Left cardiac atrium (tissue), 4 donors: Measurements from ENCODE around the gene COPB2. TPM values are rescaled to one million over a fixed set of nuclear protein-coding genes. Genes with fewer than 3 reads are reported as not detected.
"Not testable (repeated sequence)": the region's sequence is repeated elsewhere in the genome, so short reads cannot be mapped to it uniquely, and the experiment has no call there.

Source experiments
- ATAC-seq, 2 donors: fragments of 200-7000 bp; cut with Tn5 transposase; one replicate each; pipeline ENCODE4 v1.9.1; 2020; ENCODE audit warnings: mild to moderate bottlenecking in 2 of 2, moderate library complexity in 2 of 2
- DNase-seq: peaks from one replicate; pipeline ENCODE4 v3.0.0-alpha.2; 2020
- intact Hi-C, 2 donors: fragments of 100-400 bp; cut with DNase I; formaldehyde crosslinking; loops; one replicate each; pipeline versions ENCODE4 v1.14.1 to v1.15.1; 2022 to 2023
- total RNA-seq, 2 donors: library from RNA; stranded (reverse); fragmentation: NEBNext Ultra II Directional; extraction: Animal tissue kit (Norgen Biotek cat#: 25700); gene quantifications; one replicate each; pipeline ENCODE4 v1.2.1, GENCODE V29; 2021
- donor health status: DM: no; HTN: yes; CAD: no.
- donor health status: DM: no; HTN: yes; CAD: no; lungs with severe emphysema.
- donor health status: DM: yes; HTN: yes; CAD: no.
- donor health status: Dilated cardiomyopathy.

COPB2 gene
- total RNA-seq, 2 donors from 2014 or later, result 83.1 to 84.9 TPM

GRCh38 chr3:139339219-139339906 lies 50.1 kb downstream of the COPB2 start:
- intact Hi-C loops, result no loop called here
- DNase-seq, result no peak
- ATAC-seq, result no peak

- DNase-seq (no peak), ATAC-seq (no peak)
- intact Hi-C loops, result no loop called here
These were observed 51.0 kb downstream of the COPB2 start for GRCh38 chr3:139338405-139338804.

GRCh38 chr3:139334675-139335074 lies 54.8 kb downstream of the COPB2 start:
- DNase-seq, ATAC-seq, intact Hi-C loops: not testable (repeated sequence)

GRCh38 chr3:139332092-139332491 lies 57.4 kb downstream of the COPB2 start:
- DNase-seq (no peak), ATAC-seq (no peak)
- intact Hi-C loops, result no loop called here

- DNase-seq, result peak; percentile 88
- intact Hi-C loops, result loop anchor here (2.0 to 5.0 kb wide), 4 partner anchors 217 to 393 kb away; no protein-coding TSS in a partner anchor
- ATAC-seq, result peak; percentile 96 to 99
These were observed 60.0 kb downstream of the COPB2 start for GRCh38 chr3:139329364-139329850.

- DNase-seq, result no peak
- ATAC-seq, result no peak
These were observed 61.1 kb downstream of the COPB2 start for GRCh38 chr3:139328356-139328755.

GRCh38 chr3:139327861-139328260 lies 61.6 kb downstream of the COPB2 start:
- intact Hi-C loops, result loop anchor here (2.0 to 5.0 kb wide), 4 partner anchors 215 to 391 kb away; no protein-coding TSS in a partner anchor
- ATAC-seq, result no peak
- no peak for DNase-seq

More at GRCh38 chr3:139328356-139328755, 61.1 kb downstream of the COPB2 start:
- intact Hi-C loops, result loop anchor here (2.0 to 5.0 kb wide), 4 partner anchors 216 to 392 kb away; no protein-coding TSS in a partner anchor

GRCh38 chr3:139327231-139327630 lies 62.2 kb downstream of the COPB2 start:
- DNase-seq (no peak), ATAC-seq (no peak)
- intact Hi-C loops, result loop anchor here in 1 of 2 donors (5.0 kb wide), 1 partner anchor 390 kb away; no protein-coding TSS in a partner anchor

GRCh38 chr3:139326707-139327106 lies 62.7 kb downstream of the COPB2 start:
- ATAC-seq (no peak), DNase-seq (no peak)
- intact Hi-C loops, result loop anchor here in 1 of 2 donors (5.0 kb wide), 1 partner anchor 389 kb away; no protein-coding TSS in a partner anchor

GRCh38 chr3:139326131-139326530 lies 63.3 kb downstream of the COPB2 start:
- intact Hi-C loops, result loop anchor here in 1 of 2 donors (5.0 kb wide), 1 partner anchor 389 kb away; no protein-coding TSS in a partner anchor
- ATAC-seq, result no peak
- DNase-seq, result no peak

- no peak for ATAC-seq
- no peak for DNase-seq
- intact Hi-C loops, result loop anchor here in 1 of 2 donors (5.0 kb wide), 1 partner anchor 388 kb away; no protein-coding TSS in a partner anchor
These were observed 63.9 kb downstream of the COPB2 start for GRCh38 chr3:139325551-139325950.

GRCh38 chr3:139324456-139324855 lies 65.0 kb downstream of the COPB2 start:
- no peak for ATAC-seq
- no peak for DNase-seq
- intact Hi-C loops, result no loop called here

- DNase-seq (no peak), ATAC-seq (no peak)
- intact Hi-C loops, result no loop called here
These were observed 66.3 kb downstream of the COPB2 start for GRCh38 chr3:139323146-139323545.

GRCh38 chr3:139322346-139322745 lies 67.1 kb downstream of the COPB2 start:
- intact Hi-C loops, result no loop called here
- DNase-seq, result no peak

GRCh38 chr3:139320551-139321309 lies 68.7 kb downstream of the COPB2 start:
- no peak for ATAC-seq
- intact Hi-C loops, result no loop called here
- DNase-seq, result no peak

More at GRCh38 chr3:139322346-139322745, 67.1 kb downstream of the COPB2 start:
- no peak for ATAC-seq

GRCh38 chr3:139319428-139320402 lies 69.7 kb downstream of the COPB2 start:
- DNase-seq (no peak), ATAC-seq (no peak)
- intact Hi-C loops, result no loop called here

- ATAC-seq (no peak), DNase-seq (no peak)
- intact Hi-C loops, result no loop called here
These were observed 70.6 kb downstream of the COPB2 start for GRCh38 chr3:139318826-139319225.

GRCh38 chr3:139318431-139318816 lies 71.0 kb downstream of the COPB2 start:
- ATAC-seq, result no peak
- no peak for DNase-seq
- intact Hi-C loops, result no loop called here
